HepG2 (cell line): ENCODE results near the gene TASL. TPM values are rescaled to one million over a fixed set of nuclear protein-coding genes. Genes with fewer than 3 reads are reported as not detected.

Experiments
- ATAC-seq: fragments of 200-7000 bp; cut with Tn5 transposase; 3 replicates; pipeline ENCODE4 v1.9.1; 2020; ENCODE audit warnings: mild to moderate bottlenecking, moderate library complexity
- BruUV-seq: library from RNA; stranded (reverse); fragments of 400-500 nt; replicated peaks from 2 replicates; lab custom pipeline; 2021; lab: Mats Ljungman, UMichigan
- CTCF ChIA-PET: fragments of 300-600 bp; formaldehyde crosslinking; extraction: SDS; loops from one replicate; lab custom pipeline; 2021; ENCODE audit warnings: low total read pairs, inconsistent platforms, low intra/inter-chr PET ratio; lab: Yijun Ruan, JAX
- POLR2A ChIA-PET: fragments of 350-600 bp; sonication (Branson Sonifier 250); formaldehyde crosslinking; loops from one replicate; lab custom pipeline; 2020; ENCODE audit warnings: antibody characterized with exemption, inconsistent platforms; lab: Yijun Ruan, JAX
- DNase-seq: peaks from one replicate; pipeline ENCODE4 v3.0.0-alpha.2; 2015; ENCODE audit warnings: low spot score
- FAIRE-seq: peaks from 3 replicates; lab custom pipeline; 2011; peaks lifted over from hg19 to GRCh38; lab: Jason Lieb, UNC
- H2AFZ ChIP-seq: one replicate; pipeline ENCODE4 v1.6.1; 2011; ENCODE audit warnings: low read length, inconsistent platforms
- H3K27ac ChIP-seq: fragments of 300-600 bp; 3 replicates; pipeline ENCODE4 v1.8.0; 2011; ENCODE audit warnings: mixed run types, mild to moderate bottlenecking, mixed read lengths, low read length, inconsistent platforms; ENCODE audit not compliant: insufficient read depth; ENCODE audit errors: extremely low read length
- H3K27me3 ChIP-seq, 2 experiments: fragments of 200-600 bp in 1 of 2; 2 replicates in 1 of 2; 3 replicates in 1 of 2; pipeline versions ENCODE4 v1.6.0 to v1.8.0; 2011; ENCODE audit warnings: low read length in 2 of 2, mild to moderate bottlenecking in 2 of 2, moderate library complexity in 2 of 2, inconsistent platforms in 1 of 2; ENCODE audit not compliant: insufficient read depth in 2 of 2, control insufficient read depth in 1 of 2
- H3K36me3 ChIP-seq, 2 experiments: fragments of 200-600 bp in 1 of 2; replicated peaks in 1 of 2; 2 replicates in 1 of 2; 3 replicates in 1 of 2; pipeline versions ENCODE4 v1.5.1 to v1.8.0; 2011; ENCODE audit warnings: low read length in 2 of 2, inconsistent platforms in 1 of 2; ENCODE audit not compliant: insufficient read depth in 2 of 2, control insufficient read depth in 1 of 2
- H3K4me1 ChIP-seq: 2 replicates; pipeline ENCODE4 v1.5.1; 2012; ENCODE audit warnings: low read length, inconsistent platforms; ENCODE audit not compliant: insufficient read depth
- H3K4me2 ChIP-seq: 2 replicates; pipeline ENCODE4 v1.6.0; 2011; ENCODE audit warnings: low read depth, low read length, inconsistent platforms
- H3K4me3 ChIP-seq, 3 experiments: fragments of 200-600 bp in 1 of 3; sonication (generic), shearing (Covaris generic) in 1 of 3; replicated peaks in 1 of 3; 2 replicates each; pipeline ENCODE4 v1.5.1; 2011 to 2016; ENCODE audit warnings: low read length in 3 of 3, inconsistent platforms in 2 of 3, low read depth in 2 of 3, mild to moderate bottlenecking in 2 of 3, control low read depth in 1 of 3, mixed read lengths in 1 of 3; ENCODE audit not compliant: insufficient read depth in 1 of 3
- H3K79me2 ChIP-seq: one replicate; pipeline ENCODE4 v1.6.1; 2011; ENCODE audit warnings: low read length, inconsistent platforms; ENCODE audit not compliant: insufficient read depth
- H3K9ac ChIP-seq: 2 replicates; pipeline ENCODE4 v1.6.0; 2011; ENCODE audit warnings: mild to moderate bottlenecking, low read depth, low read length, inconsistent platforms; ENCODE audit not compliant: insufficient read depth
- H3K9me3 ChIP-seq: 2 replicates; pipeline ENCODE4 v1.5.1; 2012; ENCODE audit warnings: mild to moderate bottlenecking, low read length
- H4K20me1 ChIP-seq: 2 replicates; pipeline ENCODE4 v1.6.0; 2011; ENCODE audit warnings: inconsistent platforms, mild to moderate bottlenecking, low read length, moderate library complexity; ENCODE audit not compliant: insufficient read depth
- ARHGAP35 ChIP-seq: sonication (generic); formaldehyde crosslinking; IDR thresholded peaks from 2 replicates; pipeline ENCODE4 v1.9.0; 2022; ENCODE audit warnings: mild to moderate bottlenecking, inconsistent platforms, moderate library complexity, missing genetic modification reagents, borderline replicate concordance
- ATF7 ChIP-seq, 2 experiments: fragments of 450-650 bp in 1 of 2; sonication (generic) in 1 of 2; formaldehyde crosslinking in 1 of 2; IDR thresholded peaks; 2 replicates each; pipeline versions ENCODE4 v1.4.0 to v1.6.1; 2016 to 2020; ENCODE audit warnings: antibody characterized with exemption in 1 of 2, mild to moderate bottlenecking in 1 of 2, missing genetic modification reagents in 1 of 2
- CREB1 ChIP-seq, 2 experiments: fragments of 450-650 bp in 1 of 2; IDR thresholded peaks; 2 replicates each; pipeline ENCODE4 v1.6.1; 2016 to 2017; ENCODE audit warnings: control low read depth in 1 of 2, mild to moderate bottlenecking in 1 of 2, missing compliant biosample characterization in 1 of 2, missing genetic modification characterization in 1 of 2
- MTA3 ChIP-seq: sonication (generic); formaldehyde crosslinking; IDR thresholded peaks from 2 replicates; pipeline ENCODE4 v1.4.0; 2020; ENCODE audit warnings: missing genetic modification reagents
- ZNF546 ChIP-seq: sonication (generic); formaldehyde crosslinking; conservative IDR thresholded peaks from 2 replicates; pipeline ENCODE4 v1.8.1; 2023; ENCODE audit warnings: mild to moderate bottlenecking, missing genetic modification reagents
- WGBS: methylation state at CpG from one replicate; pipeline ENCODE4 v1.1.6; 2017; ENCODE audit warnings: low lambda C conversion rate; 5-methylcytosine and 5-hydroxymethylcytosine counted together
- in situ Hi-C: cut with HindIII; loops from 2 replicates; pipeline ENCODE4 v1.10.0; 2017; ENCODE audit warnings: low pct_unique_long_range_greater_than_20kb; ENCODE audit not compliant: extremely low pct_ligation_motif_present
- intact Hi-C: fragments of 100-400 bp; cut with micrococcal nuclease; formaldehyde crosslinking; loops from one replicate; pipeline ENCODE4 v1.10.0; 2022; ENCODE audit not compliant: unreplicated experiment
- polyA plus RNA-seq, 8 experiments: library from polyadenylated mRNA; depleted of rRNA in 3 of 8; stranded (reverse) in 7 of 8; unstranded in 1 of 8; fragments of >200 nt; fragmentation: Illumina TruSeq in 4 of 8; extraction: Trizol in 4 of 8; gene quantifications; 2 replicates each; pipeline versions ENCODE4 v1.2.1 to v1.2.3, GENCODE V29; 2011 to 2016; ENCODE audit warnings: low read depth in 4 of 8, missing spikeins in 1 of 8, mixed read lengths in 1 of 8; ENCODE audit not compliant: insufficient read depth in 1 of 8
- total RNA-seq, 5 experiments: library from RNA; depleted of rRNA; stranded (reverse); fragments of >200 nt; fragmentation: Illumina TruSeq; extraction: Trizol; gene quantifications; 2 replicates each; pipeline ENCODE4 v1.2.3, GENCODE V29; 2016; ENCODE audit warnings: low read depth in 1 of 5
- TF ChIP-seq, protein P1 (sequence below): sonication (generic); formaldehyde crosslinking; IDR thresholded peaks from 2 replicates; pipeline ENCODE4 v1.5.0; 2020; ENCODE audit warnings: missing genetic modification reagents
- TF ChIP-seq, protein P2 (sequence below): sonication (generic); formaldehyde crosslinking; IDR thresholded peaks from 2 replicates; pipeline ENCODE4 v1.4.0; 2020; ENCODE audit warnings: missing genetic modification reagents

Gene TASL
- total and polyA plus RNA-seq, 2 of the 13 experiments (the other 11 are each of a cell fraction or from before 2014, with no cell fraction given) = not detected

DNA sequence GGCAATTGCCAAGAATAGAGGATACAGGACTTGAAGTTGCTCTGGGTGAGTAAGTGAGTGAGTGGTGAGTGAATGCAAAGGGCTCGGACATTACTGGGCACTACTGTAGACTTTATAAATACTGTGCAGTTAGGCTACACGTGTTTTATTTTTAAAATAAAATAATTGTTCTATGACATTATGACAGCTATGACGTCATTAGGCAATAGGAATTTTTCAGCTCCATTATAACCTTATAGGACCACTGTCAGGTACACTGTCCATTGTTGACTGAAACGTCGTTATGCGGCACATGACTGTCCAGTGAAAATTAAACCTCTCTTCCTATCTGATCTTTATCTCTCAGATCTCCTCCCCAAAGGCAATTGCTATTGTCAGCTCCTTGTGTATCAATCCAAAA is 5.1 kb upstream of the TASL start:
- in situ Hi-C loops (no loop called here), intact Hi-C loops (no loop called here)
- Histone ChIP-seq H3K27me3 (no peaks in the 10 kb centered on the region), H3K9ac (no peak overlapping the region), H3K79me2 (no peaks in the 10 kb centered on the region), H3K4me1 (peaks cover 14% of the 10 kb centered on the region), H3K4me2 (no peak overlapping the region), H2AFZ (no peak overlapping the region), H3K9me3 (no peaks in the 10 kb centered on the region), H3K27ac (no peak overlapping the region), H3K36me3 (no peaks in the 10 kb centered on the region), H4K20me1 (no peaks in the 10 kb centered on the region), H3K4me3 (no peak overlapping the region)
- WGBS = 75% methylated on average over 6 of the region's 6 CpGs
- FAIRE-seq = no peak
- ChIA-PET POLR2A (no interaction called here), CTCF (no interaction called here)
- DNase-seq = no peak
- no peak for ATAC-seq
- TF ChIP-seq ZNF546 (CRISPR knock-in tag) (no peak), ATF7 (IDR thresholded peaks at IDR 0.05) (0 out of 2 replicates have a peak, but pooled peaks have one; percentile 15), ATF7 (CRISPR knock-in tag; IDR thresholded peaks at IDR 0.05) (no peak), ARHGAP35 (no peak), MTA3 (CRISPR knock-in tag) (no peak), CREB1 (IDR thresholded peaks at IDR 0.05) (peak; percentile 35; the same call in 1 of the 2 replicates), CREB1 (CRISPR knock-in tag; IDR thresholded peaks at IDR 0.05) (no peak)
- TF ChIP-seq, protein P1, sequence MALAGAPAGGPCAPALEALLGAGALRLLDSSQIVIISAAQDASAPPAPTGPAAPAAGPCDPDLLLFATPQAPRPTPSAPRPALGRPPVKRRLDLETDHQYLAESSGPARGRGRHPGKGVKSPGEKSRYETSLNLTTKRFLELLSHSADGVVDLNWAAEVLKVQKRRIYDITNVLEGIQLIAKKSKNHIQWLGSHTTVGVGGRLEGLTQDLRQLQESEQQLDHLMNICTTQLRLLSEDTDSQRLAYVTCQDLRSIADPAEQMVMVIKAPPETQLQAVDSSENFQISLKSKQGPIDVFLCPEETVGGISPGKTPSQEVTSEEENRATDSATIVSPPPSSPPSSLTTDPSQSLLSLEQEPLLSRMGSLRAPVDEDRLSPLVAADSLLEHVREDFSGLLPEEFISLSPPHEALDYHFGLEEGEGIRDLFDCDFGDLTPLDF (CRISPR knock-in tag) = no peak
- TF ChIP-seq, protein P2, sequence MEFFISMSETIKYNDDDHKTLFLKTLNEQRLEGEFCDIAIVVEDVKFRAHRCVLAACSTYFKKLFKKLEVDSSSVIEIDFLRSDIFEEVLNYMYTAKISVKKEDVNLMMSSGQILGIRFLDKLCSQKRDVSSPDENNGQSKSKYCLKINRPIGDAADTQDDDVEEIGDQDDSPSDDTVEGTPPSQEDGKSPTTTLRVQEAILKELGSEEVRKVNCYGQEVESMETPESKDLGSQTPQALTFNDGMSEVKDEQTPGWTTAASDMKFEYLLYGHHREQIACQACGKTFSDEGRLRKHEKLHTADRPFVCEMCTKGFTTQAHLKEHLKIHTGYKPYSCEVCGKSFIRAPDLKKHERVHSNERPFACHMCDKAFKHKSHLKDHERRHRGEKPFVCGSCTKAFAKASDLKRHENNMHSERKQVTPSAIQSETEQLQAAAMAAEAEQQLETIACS (CRISPR knock-in tag) = no peak
- no TSS peak for BruUV-seq
